Activated B cell treated with CpG ODN at 0.5 μM for 24 hours (primary cell): ENCODE measurements around the gene FAM83E. TPM values are rescaled to one million over a fixed set of nuclear protein-coding genes. Genes with fewer than 3 reads are reported as not detected.
A peak's percentile ranks its signal among the peaks of the same experiment; 100 is the strongest.

Experiments
- ATAC-seq: fragments of 200-7000 bp; cut with Tn5 transposase; one replicate; pipeline ENCODE4 v1.10.0; 2021; ENCODE audit warnings: low read depth, mild to moderate bottlenecking, moderate library complexity
- CTCF ChIA-PET: fragments of 350-600 bp; sonication (Branson Sonifier 250); formaldehyde crosslinking; loops from one replicate; lab custom pipeline; 2021; ENCODE audit warnings: antibody characterized with exemption; lab: Charles Lee
- POLR2A ChIA-PET: fragments of 350-600 bp; sonication (Branson Sonifier 250); formaldehyde crosslinking; loops from one replicate; lab custom pipeline; 2021; ENCODE audit warnings: antibody characterized with exemption; lab: Charles Lee
- DNase-seq: peaks from one replicate; pipeline ENCODE4 v3.0.0; 2022
- H3K27ac Mint-ChIP-seq: one replicate; pipeline ENCODE4 v1.8.0; 2020; ENCODE audit warnings: mixed read lengths
- H3K27me3 Mint-ChIP-seq: one replicate; pipeline ENCODE4 v1.8.0; 2021; ENCODE audit warnings: mixed read lengths
- H3K36me3 Mint-ChIP-seq: one replicate; pipeline ENCODE4 v1.8.0; 2021; ENCODE audit warnings: low read depth, mixed read lengths
- H3K4me1 Mint-ChIP-seq: one replicate; pipeline ENCODE4 v1.8.0; 2021; ENCODE audit warnings: mixed read lengths
- H3K4me3 Mint-ChIP-seq: one replicate; pipeline ENCODE4 v1.8.0; 2020; ENCODE audit warnings: mild to moderate bottlenecking, mixed read lengths
- H3K9me3 Mint-ChIP-seq: one replicate; pipeline ENCODE4 v1.8.0; 2020; ENCODE audit warnings: mixed read lengths
- intact Hi-C: fragments of 100-400 bp; cut with micrococcal nuclease; formaldehyde crosslinking; loops from one replicate; pipeline ENCODE4 v1.15.1; 2024
- total RNA-seq: library from RNA; stranded (reverse); gene quantifications from 2 replicates; pipeline ENCODE4 v1.2.3, GENCODE V29; 2022
- TF ChIP-seq, protein P1 (sequence below): fragments of 200-600 bp; IDR thresholded peaks from one replicate; pipeline ENCODE4 v1.8.0; 2022; ENCODE audit warnings: antibody characterized with exemption, mild to moderate bottlenecking

FAM83E gene
- total RNA-seq, 1 donor from 2014 or later: 5.6 TPM

- no peak for ATAC-seq
- no peak for DNase-seq
- POLR2A ChIA-PET: interaction anchor here (1.2 to 2.2 kb wide), 3 partner anchors 10 to 19 kb away, joined by 3 to 22 read pairs (median 16); partner anchors contain the start of genes RPL18 and SPHK2
- Mint-ChIP-seq H3K27ac (no peak overlapping the region), H3K27me3 (no peaks in the 10 kb centered on the region), H3K36me3 (peaks cover 39% of the 10 kb centered on the region), H3K4me3 (no peak overlapping the region), H3K9me3 (no peaks in the 10 kb centered on the region), H3K4me1 (peaks cover 31% of the 10 kb centered on the region)
- intact Hi-C loops: no loop called here
- CTCF ChIA-PET: interaction anchor here (0.6 kb wide), 1 partner anchor 19 kb away, joined by 3 read pairs; no protein-coding TSS in a partner anchor
- TF ChIP-seq, protein P1, sequence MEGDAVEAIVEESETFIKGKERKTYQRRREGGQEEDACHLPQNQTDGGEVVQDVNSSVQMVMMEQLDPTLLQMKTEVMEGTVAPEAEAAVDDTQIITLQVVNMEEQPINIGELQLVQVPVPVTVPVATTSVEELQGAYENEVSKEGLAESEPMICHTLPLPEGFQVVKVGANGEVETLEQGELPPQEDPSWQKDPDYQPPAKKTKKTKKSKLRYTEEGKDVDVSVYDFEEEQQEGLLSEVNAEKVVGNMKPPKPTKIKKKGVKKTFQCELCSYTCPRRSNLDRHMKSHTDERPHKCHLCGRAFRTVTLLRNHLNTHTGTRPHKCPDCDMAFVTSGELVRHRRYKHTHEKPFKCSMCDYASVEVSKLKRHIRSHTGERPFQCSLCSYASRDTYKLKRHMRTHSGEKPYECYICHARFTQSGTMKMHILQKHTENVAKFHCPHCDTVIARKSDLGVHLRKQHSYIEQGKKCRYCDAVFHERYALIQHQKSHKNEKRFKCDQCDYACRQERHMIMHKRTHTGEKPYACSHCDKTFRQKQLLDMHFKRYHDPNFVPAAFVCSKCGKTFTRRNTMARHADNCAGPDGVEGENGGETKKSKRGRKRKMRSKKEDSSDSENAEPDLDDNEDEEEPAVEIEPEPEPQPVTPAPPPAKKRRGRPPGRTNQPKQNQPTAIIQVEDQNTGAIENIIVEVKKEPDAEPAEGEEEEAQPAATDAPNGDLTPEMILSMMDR: no peak
Measured at GRCh38 chr19:48627865-48628314, 13.0 kb upstream of the FAM83E start.

GRCh38 chr19:48627201-48627864, 12.5 kb upstream of the FAM83E start:
- Mint-ChIP-seq H3K27ac (peak overlapping the region; percentile 56), H3K27me3 (no peaks in the 10 kb centered on the region), H3K4me1 (peaks cover 28% of the 10 kb centered on the region), H3K36me3 (peaks cover 38% of the 10 kb centered on the region), H3K4me3 (no peak overlapping the region), H3K9me3 (no peaks in the 10 kb centered on the region)
- ChIA-PET CTCF (interaction anchor here (0.6 kb wide), 1 partner anchor 18 kb away, joined by 3 read pairs; no protein-coding TSS in a partner anchor), POLR2A (interaction anchor here (1.3 to 2.2 kb wide), 2 partner anchors 9 to 18 kb away, joined by 16 to 22 read pairs; partner anchors contain the start of genes RPL18 and SPHK2)
- ATAC-seq: no peak
- TF ChIP-seq, protein P1: no peak
- no peak for DNase-seq
- intact Hi-C loops: no loop called here

- ATAC-seq (no peak), DNase-seq (no peak)
- Mint-ChIP-seq H3K4me1 (peaks cover 33% of the 10 kb centered on the region), H3K27me3 (no peaks in the 10 kb centered on the region), H3K36me3 (peaks cover 36% of the 10 kb centered on the region), H3K27ac (no peak overlapping the region), H3K9me3 (no peaks in the 10 kb centered on the region), H3K4me3 (no peak overlapping the region)
- intact Hi-C loops: no loop called here
- POLR2A ChIA-PET: interaction anchor here (0.6 to 0.7 kb wide), 3 partner anchors 10 to 1281 kb away, joined by 3 to 6 read pairs (median 4); no protein-coding TSS in a partner anchor
- CTCF ChIA-PET: no interaction called here
- TF ChIP-seq, protein P1: no peak
Measured at GRCh38 chr19:48625891-48626327, 11.0 kb upstream of the FAM83E start.

- POLR2A ChIA-PET: interaction anchor here (1.6 to 3.5 kb wide), 3 partner anchors 9 to 132 kb away, joined by 3 to 53 read pairs (median 24); partner anchors contain the start of gene DBP
- H3K4me1 Mint-ChIP-seq: peaks cover 36% of the 10 kb centered on the region
- peak overlapping the region; percentile 90 for H3K27ac Mint-ChIP-seq
- H3K27me3 Mint-ChIP-seq: no peaks in the 10 kb centered on the region
- peaks cover 29% of the 10 kb centered on the region for H3K36me3 Mint-ChIP-seq
- H3K9me3 Mint-ChIP-seq: no peaks in the 10 kb centered on the region
- ATAC-seq (no peak), DNase-seq (no peak)
- CTCF ChIA-PET: no interaction called here
- TF ChIP-seq, protein P1: no peak
- H3K4me3 Mint-ChIP-seq: peak overlapping the region; percentile 86
- intact Hi-C loops: loop anchor here (1.0 kb wide), 1 partner anchor 9 kb away; no protein-coding TSS in a partner anchor
Measured at GRCh38 chr19:48624791-48625723, 10.2 kb upstream of the FAM83E start.
